HPDE6-E6E7 (cell line): ENCODE results near the gene C1GALT1.
A peak's percentile ranks its signal among the peaks of the same experiment; 100 is the strongest.
"Not testable (repeated sequence)": the region's sequence is repeated elsewhere in the genome, so short reads cannot be mapped to it uniquely, and the experiment has no call there.

Experiments
- DNase-seq: peaks from one replicate; pipeline ENCODE4 v3.0.0; 2011; ENCODE audit warnings: missing footprints; ENCODE audit errors: extremely low spot score

Gene C1GALT1

GRCh38 chr7:7169296-7169695, 13.0 kb upstream of the C1GALT1 start:
- DNase-seq, result no peak

DNA sequence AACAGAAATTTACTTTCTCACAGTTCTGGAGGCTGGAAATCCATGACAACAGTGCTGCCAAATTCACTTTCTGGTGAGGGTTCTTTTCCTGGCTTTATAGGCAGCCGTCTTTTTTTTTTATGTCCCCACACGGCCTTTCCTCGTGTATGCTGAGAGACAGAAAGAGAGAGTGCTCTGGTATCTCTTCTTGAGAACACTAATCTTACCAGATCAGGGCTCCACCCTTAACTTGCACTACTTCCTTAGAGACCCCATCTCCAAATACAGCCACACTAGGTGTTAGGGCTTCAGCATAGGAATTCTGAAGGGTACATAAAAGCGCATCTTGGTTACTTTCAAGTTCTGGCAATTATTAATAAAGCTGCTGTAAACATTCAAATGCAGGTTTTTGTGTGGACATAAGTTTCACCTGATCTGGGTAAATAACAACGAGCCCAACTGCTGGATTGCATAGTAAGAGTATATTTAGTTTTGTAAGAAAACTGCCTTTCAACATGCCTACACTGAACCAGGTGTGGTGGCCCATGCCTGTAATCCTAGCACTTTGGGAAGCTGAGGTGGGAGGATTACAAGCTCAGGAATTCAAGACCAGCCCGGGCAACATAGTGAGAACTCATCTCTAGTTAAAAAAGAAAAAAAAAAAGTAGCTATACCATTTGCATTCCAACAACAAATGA, 8.2 kb upstream of the C1GALT1 start:
- no peak for DNase-seq

- no peak for DNase-seq
These were observed 7.2 kb upstream of the C1GALT1 start for GRCh38 chr7:7175075-7175695.

GRCh38 chr7:7176406-7177043, 5.8 kb upstream of the C1GALT1 start:
- peak; percentile 52 for DNase-seq

DNA sequence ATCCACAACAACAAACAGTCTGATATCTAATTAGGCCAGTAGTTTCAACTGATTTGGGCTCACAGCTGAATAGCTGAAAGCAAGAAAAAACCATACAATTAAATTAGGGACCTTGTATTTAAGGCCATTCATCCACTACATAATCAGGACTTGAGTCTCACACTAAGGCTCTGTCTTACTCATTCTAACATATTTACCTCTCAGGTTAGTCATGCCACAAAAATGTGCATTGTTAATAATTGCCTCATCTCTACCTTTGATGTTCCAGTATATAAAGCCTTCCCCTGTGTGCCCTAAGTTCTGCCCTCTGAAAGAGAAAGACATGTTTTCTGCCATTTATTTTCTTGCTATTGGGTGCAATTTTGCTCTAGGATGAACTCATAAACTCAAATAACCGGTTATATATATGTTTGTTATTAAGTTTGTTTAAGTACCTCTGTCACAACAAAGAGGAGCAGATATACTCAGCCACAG, 5.3 kb upstream of the C1GALT1 start:
- DNase-seq, result peak; percentile 38

GRCh38 chr7:7178081-7178480, 4.3 kb upstream of the C1GALT1 start:
- peak; percentile 11 for DNase-seq

DNA sequence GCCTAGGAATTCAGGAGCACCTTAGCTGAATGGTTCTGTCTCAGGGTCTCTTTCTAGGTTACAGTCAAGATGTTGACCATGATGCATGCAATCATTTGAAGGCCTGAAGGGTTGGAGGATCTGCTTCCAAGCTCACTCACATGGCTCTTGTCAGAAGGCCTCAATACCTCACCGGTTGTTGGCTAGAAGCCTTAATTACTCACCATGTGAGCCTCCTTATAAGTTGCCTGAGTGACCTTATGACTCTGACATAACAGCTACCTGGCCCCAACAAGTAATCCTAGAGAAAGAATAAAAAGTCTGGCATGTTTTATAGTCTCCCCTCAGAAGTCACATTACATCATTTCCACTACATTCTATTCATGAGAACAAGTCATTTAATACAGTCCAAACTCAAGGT, 3.4 kb upstream of the C1GALT1 start:
- DNase-seq, result peak; percentile 12

DNA sequence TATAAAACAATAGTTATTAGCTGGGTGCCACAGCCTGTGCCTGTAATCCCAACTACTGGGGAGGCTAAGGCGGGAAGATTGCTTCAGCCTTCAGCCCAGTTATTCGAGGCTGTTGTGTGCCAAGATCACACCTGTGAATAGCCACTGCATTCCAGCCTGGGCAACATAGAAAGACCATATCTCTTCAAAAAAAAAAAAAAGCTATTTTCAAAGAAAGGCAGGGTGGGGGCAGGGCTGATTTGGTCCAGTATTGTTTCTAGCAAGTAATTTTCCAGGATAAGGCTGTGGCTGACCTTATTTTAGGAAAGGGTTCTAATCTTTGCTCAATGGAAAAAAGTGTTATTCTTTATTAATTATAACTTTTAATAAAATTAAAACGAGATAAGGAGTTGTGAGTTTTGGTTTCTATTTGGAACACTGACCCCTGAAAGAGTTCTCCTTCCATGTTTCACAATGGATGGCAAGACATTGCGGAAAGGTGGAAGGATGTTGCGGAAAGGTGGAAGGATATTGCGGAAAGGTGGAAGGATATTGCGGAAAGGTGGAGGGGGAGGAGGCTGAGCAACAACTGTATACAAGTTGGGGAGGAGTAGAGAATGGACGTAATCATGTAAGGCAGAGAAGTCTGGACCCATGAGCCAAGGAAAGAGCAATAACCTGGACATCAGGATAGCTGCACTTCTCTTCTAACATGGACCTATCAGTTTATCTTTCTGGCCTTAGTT, 1.5 kb upstream of the C1GALT1 start:
- no peak for DNase-seq

GRCh38 chr7:7181519-7182155, 707 bp upstream of the C1GALT1 start:
- DNase-seq, result peak; percentile 29

GRCh38 chr7:7183061-7183837, 905 bp downstream of the C1GALT1 start:
- peak; percentile 21 for DNase-seq

- DNase-seq, result no peak
These were observed 1.6 kb downstream of the C1GALT1 start for GRCh38 chr7:7183838-7184463.

- DNase-seq, result no peak
These were observed 3.1 kb downstream of the C1GALT1 start for GRCh38 chr7:7185371-7185989.

DNA sequence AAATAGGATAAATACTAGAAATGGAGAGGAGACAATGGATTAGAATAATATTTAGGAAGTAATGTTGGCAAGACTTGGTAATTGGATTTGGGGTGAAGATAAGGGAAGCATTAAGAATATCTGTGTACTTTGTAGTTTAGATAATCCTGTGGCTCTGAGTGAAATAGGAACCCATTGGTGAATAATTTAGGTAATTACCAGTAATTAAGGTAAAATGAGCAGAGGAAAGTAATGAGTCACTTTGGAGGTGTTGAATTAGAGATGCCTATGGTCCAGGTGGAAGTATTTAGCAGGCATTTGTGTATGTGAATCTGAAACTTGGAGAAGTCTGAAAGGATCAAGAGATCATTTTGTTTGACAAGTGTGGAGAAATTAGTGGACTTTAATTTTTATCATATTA, 5.7 kb downstream of the C1GALT1 start:
- DNase-seq, result no peak

DNA sequence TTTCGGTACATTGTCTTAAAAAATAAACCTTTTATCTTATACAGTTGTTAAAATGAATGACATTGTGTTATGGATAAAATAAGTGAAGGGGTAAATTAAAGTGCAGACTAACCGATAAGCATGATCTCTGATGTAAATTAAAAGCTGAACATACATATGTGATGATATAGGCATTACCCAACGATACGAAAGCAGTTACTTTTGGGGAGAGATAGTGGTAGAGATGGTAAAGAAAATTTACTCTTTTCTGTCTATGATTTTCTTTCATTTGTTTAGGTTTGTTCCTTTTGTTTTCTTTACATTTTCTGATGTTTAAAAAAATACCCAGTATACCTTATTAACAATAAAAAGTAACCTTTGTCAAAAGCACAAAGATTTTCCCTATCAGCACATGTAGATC, 6.4 kb downstream of the C1GALT1 start:
- no peak for DNase-seq

DNA sequence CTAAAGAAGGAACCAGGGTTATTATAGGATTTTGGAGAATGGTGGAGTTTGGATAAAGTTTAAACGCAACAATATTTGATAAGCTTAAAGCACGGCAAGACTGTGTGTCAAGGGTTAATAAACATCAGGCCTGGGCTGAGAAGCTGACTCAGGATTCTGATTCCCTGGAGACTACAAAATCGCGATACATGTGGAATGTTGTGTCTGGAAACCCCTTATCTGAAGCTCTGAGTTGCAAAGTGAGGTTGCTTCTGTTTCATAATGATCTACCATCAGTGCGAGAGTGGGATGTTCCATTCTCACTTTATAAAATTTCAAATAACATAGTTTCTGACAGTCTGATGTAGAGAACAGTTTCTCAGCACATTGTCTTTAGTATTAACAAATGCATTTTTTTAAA, 7.8 kb downstream of the C1GALT1 start:
- no peak for DNase-seq

- DNase-seq, result no peak
These were observed 8.8 kb downstream of the C1GALT1 start for GRCh38 chr7:7191137-7191536.

GRCh38 chr7:7192798-7193788, 10.7 kb downstream of the C1GALT1 start:
- not testable (repeated sequence) for DNase-seq

GRCh38 chr7:7199592-7199991, 17.2 kb downstream of the C1GALT1 start:
- not testable (repeated sequence) for DNase-seq

DNA sequence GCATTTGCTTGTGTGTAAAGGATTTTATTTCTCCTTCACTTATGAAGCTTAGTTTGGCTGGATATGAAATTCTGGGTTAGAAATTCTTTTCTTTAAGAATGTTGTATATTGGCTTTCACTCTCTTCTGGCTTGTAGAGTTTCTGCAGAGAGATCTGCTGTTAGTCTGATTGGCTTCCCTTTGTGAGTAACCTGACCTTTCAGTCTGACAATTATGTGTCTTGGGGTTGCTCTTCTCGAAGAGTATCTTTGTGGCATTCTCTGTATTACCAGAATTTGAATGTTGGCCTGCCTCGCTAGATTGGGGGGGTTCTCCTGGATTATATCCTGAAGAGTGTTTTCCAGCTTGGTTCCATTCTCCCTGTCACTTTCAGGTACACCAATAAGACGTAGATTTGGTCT, 17.9 kb downstream of the C1GALT1 start:
- DNase-seq, result not testable (repeated sequence)
